Subcutaneous abdominal adipose tissue (tissue), 5 donors: ENCODE results near the gene NXPH2.

Experiments used
- H3K27ac ChIP-seq: one replicate; pipeline ENCODE4 v1.7.0; 2013; ENCODE audit warnings: low read depth, mild to moderate bottlenecking, inconsistent platforms, low read length, moderate library complexity
- H3K27me3 ChIP-seq, 5 donors: one replicate each; pipeline ENCODE4 v1.7.0; 2013; ENCODE audit warnings: low read length in 5 of 5, inconsistent platforms in 1 of 5; ENCODE audit not compliant: control insufficient read depth in 5 of 5, insufficient read depth in 4 of 5
- H3K36me3 ChIP-seq, 5 donors: one replicate each; pipeline ENCODE4 v1.7.0; 2013; ENCODE audit warnings: low read length in 5 of 5; ENCODE audit not compliant: control insufficient read depth in 5 of 5, insufficient read depth in 5 of 5
- H3K4me1 ChIP-seq, 5 donors: one replicate each; pipeline ENCODE4 v1.7.0; 2013; ENCODE audit warnings: low read length in 5 of 5, mild to moderate bottlenecking in 3 of 5, moderate library complexity in 1 of 5; ENCODE audit not compliant: control insufficient read depth in 5 of 5, insufficient read depth in 5 of 5
- H3K4me3 ChIP-seq, 5 donors: one replicate each; pipeline ENCODE4 v1.7.0; 2013; ENCODE audit warnings: low read length in 5 of 5, low read depth in 1 of 5
- H3K9ac ChIP-seq, 5 donors: one replicate each; pipeline ENCODE4 v1.7.0; 2013; ENCODE audit warnings: low read length in 5 of 5, mild to moderate bottlenecking in 4 of 5, moderate library complexity in 3 of 5
- H3K9me3 ChIP-seq, 5 donors: one replicate each; pipeline ENCODE4 v1.7.0; 2013; ENCODE audit warnings: low read length in 5 of 5; ENCODE audit not compliant: control insufficient read depth in 5 of 5
- donor health status: healthy.
- donor health status: healthy.
- donor health status: healthy.
- donor health status: healthy.
- donor health status: healthy.

NXPH2 gene

DNA sequence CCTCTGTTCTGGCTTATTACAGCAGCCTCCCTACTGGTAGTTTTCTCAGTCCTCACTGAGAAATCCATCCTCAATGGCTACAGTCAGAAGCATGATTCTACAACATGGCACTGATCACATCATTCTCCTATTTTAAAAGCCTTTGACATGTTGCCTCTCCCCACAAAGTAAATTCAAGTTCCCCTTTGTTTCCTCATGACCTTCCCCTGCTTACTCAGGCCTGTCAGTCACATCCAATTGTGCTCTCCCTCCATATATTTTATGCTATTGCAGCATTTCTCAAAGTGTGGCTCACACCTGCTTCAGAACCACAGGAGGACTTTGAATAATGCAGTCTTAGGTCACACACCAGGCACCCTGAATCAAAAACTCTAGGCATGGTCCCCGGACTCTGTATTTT, 154.0 kb downstream of the NXPH2 start:
- H3K27ac ChIP-seq = no peak overlapping the region
- H3K9me3 ChIP-seq = no peaks in the 10 kb centered on the region
- peaks cover 0 to 17% (median 5%) of the 10 kb centered on the region in 5 donors for H3K4me1 ChIP-seq
- H3K27me3 ChIP-seq = no peaks in the 10 kb centered on the region
- H3K36me3 ChIP-seq = no peaks in the 10 kb centered on the region
- H3K4me3 ChIP-seq = no peak overlapping the region
- no peak overlapping the region for H3K9ac ChIP-seq

DNA sequence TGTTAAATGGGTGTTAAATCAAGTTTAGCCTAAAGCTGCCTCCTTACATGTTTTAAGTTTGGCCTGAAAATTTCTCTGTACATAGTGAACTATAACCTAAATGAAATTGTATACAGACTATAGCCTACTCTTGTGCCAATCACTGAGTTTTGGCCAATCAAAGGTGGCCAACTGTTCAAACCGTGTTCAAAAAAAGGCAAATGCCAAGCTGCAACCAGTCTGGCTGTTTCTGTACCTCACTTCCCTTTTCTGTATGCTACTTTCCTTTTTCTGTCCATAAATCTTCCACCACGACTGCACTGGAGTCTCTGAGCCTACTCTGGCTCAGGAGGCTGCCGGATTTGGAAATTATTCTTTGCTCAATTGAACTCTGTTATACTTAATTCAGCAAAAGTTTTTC, 157.6 kb downstream of the NXPH2 start:
- peaks cover 0 to 29% (median 7%) of the 10 kb centered on the region in 5 donors for H3K4me1 ChIP-seq
- peak overlapping the region; percentile 14 for H3K27ac ChIP-seq
- no peaks in the 10 kb centered on the region for H3K36me3 ChIP-seq
- H3K9ac ChIP-seq = no peak overlapping the region
- no peaks in the 10 kb centered on the region for H3K9me3 ChIP-seq
- H3K27me3 ChIP-seq = no peaks in the 10 kb centered on the region
- no peak overlapping the region for H3K4me3 ChIP-seq

DNA sequence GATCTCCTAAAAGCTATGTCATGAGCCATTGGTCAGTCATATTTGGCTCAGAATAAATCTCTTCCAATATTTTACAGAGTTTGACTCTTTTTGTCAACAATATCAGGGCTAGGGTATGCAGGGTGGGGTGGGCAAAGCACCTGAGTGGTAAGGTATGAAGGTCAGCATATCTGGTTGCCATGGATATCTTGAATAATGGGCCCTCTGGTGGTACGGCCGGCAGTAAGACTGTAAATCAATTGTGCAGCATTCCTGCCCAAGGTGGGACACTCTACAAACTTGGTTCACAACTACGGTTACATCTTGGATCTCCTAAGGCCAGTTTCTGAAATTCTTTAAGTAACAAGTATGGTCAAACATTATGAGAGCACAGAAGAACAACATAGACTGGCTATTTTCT, 159.1 kb downstream of the NXPH2 start:
- Histone ChIP-seq H3K4me3 (no peak overlapping the region), H3K36me3 (no peaks in the 10 kb centered on the region), H3K27me3 (no peaks in the 10 kb centered on the region), H3K9ac (no peak overlapping the region), H3K27ac (no peak overlapping the region), H3K4me1 (peaks cover 0 to 29% (median 7%) of the 10 kb centered on the region in 5 donors), H3K9me3 (no peaks in the 10 kb centered on the region)

DNA sequence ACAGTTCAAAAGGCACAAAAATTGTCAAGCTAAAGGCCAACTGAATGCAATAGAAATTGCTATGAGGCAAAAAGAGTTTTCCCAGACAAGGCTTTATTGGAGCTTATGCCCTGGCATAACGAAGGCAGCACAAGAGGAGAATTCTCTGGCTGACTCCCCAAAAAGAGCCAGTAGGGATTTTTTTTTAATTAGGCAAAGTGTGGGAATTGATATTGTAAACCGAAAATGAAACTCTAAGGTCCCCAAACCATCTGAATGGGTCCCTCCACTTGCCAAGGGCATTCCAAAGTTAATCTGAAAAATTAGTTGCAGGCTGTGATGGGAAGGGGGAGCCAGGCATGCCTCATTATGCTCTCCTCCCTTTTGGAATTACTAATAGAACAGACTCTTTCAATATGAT, 159.8 kb downstream of the NXPH2 start:
- Histone ChIP-seq H3K27me3 (no peaks in the 10 kb centered on the region), H3K27ac (peak overlapping the region; percentile 11), H3K4me1 (peaks cover 0 to 29% (median 7%) of the 10 kb centered on the region in 5 donors), H3K9ac (no peak overlapping the region), H3K9me3 (no peaks in the 10 kb centered on the region), H3K4me3 (no peak overlapping the region), H3K36me3 (no peaks in the 10 kb centered on the region)
